NB4 (cell line): ENCODE measurements around the gene NDUFA13.

Experiments
- DNase-seq: peaks from one replicate; pipeline ENCODE4 v3.0.0; 2010; ENCODE audit warnings: low read depth
- H3K4me3 ChIP-seq: one replicate; pipeline ENCODE4 v1.5.1; 2011; ENCODE audit warnings: mild to moderate bottlenecking, low read depth, low read length, moderate library complexity
- MYC ChIP-seq: IDR thresholded peaks from 2 replicates; pipeline ENCODE4 v1.6.1; 2011; ENCODE audit warnings: low read depth, low read length
- POLR2A ChIP-seq: IDR thresholded peaks from 2 replicates; pipeline ENCODE4 v1.6.1; 2011; ENCODE audit warnings: mild to moderate bottlenecking; ENCODE audit not compliant: insufficient read length; ENCODE audit errors: extremely low read depth
- TF ChIP-seq, protein P1 (sequence below): IDR thresholded peaks from 2 replicates; pipeline ENCODE4 v1.6.1; 2011; ENCODE audit warnings: low read depth, low read length
- TF ChIP-seq, protein P2 (sequence below): IDR thresholded peaks from one replicate; pipeline ENCODE4 v1.5.1; 2012; ENCODE audit warnings: low read depth, low read length

Gene NDUFA13

DNA sequence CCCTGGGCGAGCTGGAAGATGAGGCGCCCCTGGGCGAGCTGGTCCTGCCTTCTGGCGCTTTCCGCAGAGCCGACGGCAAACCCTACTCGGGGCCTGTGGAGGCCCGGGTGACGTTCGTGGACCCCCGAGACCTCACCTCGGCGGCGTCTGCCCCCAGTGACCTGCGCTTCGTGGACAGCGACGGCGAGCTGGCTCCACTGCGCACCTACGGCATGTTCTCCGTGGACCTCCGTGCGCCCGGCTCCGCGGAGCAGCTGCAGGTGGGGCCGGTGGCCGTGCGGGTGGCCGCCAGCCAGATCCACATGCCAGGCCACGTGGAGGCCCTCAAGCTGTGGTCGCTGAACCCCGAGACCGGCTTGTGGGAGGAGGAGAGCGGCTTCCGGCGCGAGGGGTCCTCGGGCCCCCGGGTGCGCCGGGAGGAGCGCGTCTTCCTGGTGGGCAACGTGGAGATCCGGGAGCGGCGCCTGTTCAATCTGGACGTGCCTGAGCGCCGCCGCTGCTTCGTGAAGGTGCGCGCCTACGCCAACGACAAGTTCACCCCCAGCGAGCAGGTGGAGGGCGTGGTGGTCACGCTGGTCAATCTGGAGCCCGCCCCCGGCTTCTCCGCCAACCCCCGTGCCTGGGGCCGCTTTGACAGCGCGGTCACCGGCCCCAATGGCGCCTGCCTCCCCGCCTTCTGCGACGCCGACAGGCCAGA lies 28.4 kb downstream of the NDUFA13 start:
- TF ChIP-seq, protein P1, sequence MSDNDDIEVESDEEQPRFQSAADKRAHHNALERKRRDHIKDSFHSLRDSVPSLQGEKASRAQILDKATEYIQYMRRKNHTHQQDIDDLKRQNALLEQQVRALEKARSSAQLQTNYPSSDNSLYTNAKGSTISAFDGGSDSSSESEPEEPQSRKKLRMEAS, result no peak
- TF ChIP-seq MYC (no peak), POLR2A (no peak)
- TF ChIP-seq, protein P2, sequence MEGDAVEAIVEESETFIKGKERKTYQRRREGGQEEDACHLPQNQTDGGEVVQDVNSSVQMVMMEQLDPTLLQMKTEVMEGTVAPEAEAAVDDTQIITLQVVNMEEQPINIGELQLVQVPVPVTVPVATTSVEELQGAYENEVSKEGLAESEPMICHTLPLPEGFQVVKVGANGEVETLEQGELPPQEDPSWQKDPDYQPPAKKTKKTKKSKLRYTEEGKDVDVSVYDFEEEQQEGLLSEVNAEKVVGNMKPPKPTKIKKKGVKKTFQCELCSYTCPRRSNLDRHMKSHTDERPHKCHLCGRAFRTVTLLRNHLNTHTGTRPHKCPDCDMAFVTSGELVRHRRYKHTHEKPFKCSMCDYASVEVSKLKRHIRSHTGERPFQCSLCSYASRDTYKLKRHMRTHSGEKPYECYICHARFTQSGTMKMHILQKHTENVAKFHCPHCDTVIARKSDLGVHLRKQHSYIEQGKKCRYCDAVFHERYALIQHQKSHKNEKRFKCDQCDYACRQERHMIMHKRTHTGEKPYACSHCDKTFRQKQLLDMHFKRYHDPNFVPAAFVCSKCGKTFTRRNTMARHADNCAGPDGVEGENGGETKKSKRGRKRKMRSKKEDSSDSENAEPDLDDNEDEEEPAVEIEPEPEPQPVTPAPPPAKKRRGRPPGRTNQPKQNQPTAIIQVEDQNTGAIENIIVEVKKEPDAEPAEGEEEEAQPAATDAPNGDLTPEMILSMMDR, result no peak
- DNase-seq, result no peak
- H3K4me3 ChIP-seq, result no peak overlapping the region

DNA sequence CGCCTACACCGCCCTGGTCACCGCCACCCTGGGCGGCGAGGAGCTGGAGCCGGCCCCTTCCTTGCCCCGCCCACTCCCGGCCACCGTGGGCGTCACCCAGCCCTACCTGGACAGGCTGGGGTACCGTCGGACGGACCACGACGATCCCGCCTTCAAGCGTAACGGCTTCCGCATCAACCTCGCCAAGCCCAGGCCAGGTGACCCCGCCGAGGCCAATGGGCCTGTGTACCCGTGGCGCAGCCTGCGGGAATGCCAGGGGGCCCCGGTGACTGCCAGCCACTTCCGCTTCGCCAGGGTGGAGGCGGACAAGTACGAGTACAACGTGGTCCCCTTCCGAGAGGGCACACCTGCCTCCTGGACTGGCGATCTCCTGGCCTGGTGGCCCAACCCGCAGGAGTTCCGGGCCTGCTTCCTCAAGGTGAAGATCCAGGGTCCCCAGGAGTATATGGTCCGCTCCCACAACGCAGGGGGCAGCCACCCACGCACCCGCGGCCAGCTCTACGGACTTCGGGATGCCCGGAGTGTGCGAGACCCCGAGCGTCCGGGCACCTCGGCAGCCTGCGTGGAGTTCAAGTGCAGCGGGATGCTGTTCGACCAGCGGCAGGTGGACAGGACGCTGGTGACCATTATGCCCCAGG lies 29.0 kb downstream of the NDUFA13 start:
- no peak for DNase-seq
- no peak for TF ChIP-seq POLR2A
- TF ChIP-seq, protein P2, result no peak
- TF ChIP-seq, protein P1, result no peak
- TF ChIP-seq MYC, result no peak
- H3K4me3 ChIP-seq, result no peak overlapping the region

DNA sequence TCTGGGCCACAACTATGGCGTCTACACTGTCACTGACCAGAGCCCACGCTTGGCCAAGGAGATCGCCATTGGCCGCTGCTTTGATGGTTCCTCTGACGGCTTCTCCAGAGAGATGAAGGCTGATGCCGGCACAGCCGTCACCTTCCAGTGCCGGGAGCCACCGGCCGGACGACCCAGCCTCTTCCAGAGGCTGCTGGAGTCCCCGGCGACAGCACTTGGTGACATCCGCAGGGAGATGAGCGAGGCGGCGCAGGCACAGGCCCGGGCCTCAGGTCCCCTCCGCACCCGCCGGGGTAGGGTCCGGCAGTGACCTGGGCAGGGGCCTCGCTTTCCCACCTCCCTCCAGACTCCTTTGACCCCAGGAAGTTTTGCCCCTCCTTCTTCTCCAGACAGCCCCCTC lies 29.7 kb downstream of the NDUFA13 start:
- TF ChIP-seq, protein P2, result no peak
- TF ChIP-seq MYC (no peak), POLR2A (no peak)
- TF ChIP-seq, protein P1, result no peak
- no peak overlapping the region for H3K4me3 ChIP-seq
- no peak for DNase-seq

DNA sequence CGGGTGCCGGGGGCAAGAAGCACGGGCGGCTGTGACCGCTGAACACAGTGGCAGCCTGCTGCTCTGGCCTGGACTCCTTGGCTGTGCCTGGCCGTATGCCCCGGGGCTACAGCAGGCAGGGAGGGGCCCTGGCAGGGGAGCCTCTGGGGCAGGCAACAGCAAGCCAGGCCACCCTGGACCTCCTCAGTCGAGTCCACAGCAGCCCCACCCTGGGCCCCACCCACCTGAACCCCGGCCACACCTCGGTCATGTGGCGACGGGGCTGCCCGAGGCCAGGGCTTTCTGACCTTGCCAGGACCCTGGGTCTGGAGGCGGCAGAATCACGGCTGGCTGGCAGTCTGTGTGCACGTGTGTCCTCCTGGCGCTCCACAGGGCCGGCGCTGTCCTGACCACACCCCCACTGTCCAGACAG lies 30.7 kb downstream of the NDUFA13 start:
- no peak for DNase-seq
- TF ChIP-seq MYC, result no peak
- no peak for TF ChIP-seq POLR2A
- TF ChIP-seq, protein P2, result no peak
- TF ChIP-seq, protein P1, result no peak
- H3K4me3 ChIP-seq, result no peak overlapping the region

DNA sequence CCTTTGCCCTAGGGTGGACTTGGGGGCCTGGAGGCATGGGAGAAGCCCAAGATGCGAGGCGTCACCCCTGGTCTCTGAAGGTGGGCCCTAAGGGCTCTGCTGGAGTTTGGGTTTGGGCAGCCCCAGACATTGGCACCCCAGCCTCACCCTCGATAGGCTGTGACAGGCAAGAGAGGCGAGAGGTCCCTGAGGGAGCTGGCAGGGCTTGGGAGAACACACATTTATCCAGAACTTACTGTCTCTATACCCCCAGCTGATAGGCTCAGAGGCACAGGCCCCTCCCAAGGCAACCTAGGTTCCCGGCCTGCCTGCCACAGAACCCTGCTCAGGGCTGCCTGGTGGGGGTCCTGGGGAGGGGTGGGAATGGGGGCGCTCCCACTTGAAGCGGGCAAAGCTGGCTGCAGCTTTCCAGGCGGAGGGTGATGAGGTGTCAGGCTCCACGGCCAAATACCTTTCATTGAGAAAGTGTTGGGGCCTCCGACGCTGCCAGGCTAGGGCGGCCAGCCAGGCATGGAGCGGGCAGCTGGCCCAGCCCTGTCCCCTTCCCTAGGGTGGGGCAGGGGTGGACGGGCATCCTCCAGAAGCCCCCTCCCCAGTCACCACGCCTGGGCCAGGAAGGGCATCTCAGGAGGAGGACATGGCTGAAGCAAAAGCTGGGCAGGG lies 31.8 kb downstream of the NDUFA13 start:
- TF ChIP-seq, protein P2, result no peak
- TF ChIP-seq MYC (no peak), POLR2A (no peak)
- TF ChIP-seq, protein P1, result no peak
- no peak overlapping the region for H3K4me3 ChIP-seq
- no peak for DNase-seq
